ENCODE data around the gene ARHGEF4. TPM values are rescaled to one million over a fixed set of nuclear protein-coding genes. Genes with fewer than 3 reads are reported as not detected.

ARHGEF4 gene
- total RNA-seq, 1 donor from 2014 or later, result 2.2 TPM

DNA sequence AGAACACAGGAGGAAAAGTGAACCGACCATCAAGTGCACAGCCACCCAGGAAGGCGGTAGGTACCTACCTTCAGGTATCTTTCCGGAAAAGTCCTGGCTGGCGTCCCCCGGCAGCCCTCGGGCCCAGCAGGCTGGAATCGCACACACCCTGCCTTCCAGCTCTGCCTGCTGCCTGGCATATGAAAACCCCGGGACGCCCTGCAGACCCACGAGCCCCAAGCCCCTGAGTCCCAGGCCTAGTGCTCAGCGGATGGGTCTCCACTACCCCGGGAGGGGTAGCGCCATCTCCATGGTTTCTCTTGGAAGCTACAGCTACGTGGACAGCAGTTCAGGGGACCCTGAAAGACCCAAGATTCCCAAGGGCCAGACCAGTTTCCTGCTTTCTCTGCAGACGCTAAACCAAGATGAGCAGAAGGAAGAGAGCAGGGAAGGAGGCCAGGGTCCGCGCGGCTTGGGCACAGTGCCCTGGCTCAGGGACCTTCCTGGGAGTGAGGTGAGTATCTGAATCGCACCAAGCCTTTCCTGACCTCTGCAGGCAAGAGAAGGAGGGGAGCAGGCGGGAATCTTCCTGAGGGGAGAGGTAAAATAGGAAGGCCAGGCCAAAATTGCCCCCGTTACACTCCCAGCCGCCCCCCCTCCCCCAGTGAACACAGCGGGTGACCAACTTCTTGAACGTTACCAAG lies 80.4 kb downstream of the ARHGEF4 start:
- no peak for DNase-seq (ENCODE audit: low read depth in 2 of 2)

DNA sequence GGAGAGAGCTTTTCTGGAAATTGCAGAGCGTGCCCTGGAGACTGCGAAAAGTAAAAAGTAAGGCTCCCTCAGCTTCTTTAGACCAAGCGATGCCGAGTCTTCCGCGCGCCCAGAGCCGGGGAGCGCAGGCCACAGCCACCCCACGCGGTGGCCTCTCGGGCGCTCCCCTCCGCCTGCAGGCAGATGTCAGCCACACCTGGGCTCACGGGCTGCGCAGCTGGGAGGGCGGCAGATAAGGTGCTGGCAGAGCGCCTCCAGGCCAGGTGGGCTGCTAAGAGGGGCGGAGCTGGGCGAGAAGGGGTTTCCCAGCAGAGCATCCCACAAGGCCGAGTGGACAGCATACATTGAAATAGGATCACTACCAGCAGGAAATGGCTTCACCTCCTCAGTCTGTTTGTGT lies 81.7 kb downstream of the ARHGEF4 start:
- DNase-seq (ENCODE audit: low read depth in 2 of 2), result no peak

GRCh38 chr2:130920415-130921163 lies 83.9 kb downstream of the ARHGEF4 start:
- DNase-seq (ENCODE audit: low read depth in 2 of 2), result peak; percentile 71 to 79

DNA sequence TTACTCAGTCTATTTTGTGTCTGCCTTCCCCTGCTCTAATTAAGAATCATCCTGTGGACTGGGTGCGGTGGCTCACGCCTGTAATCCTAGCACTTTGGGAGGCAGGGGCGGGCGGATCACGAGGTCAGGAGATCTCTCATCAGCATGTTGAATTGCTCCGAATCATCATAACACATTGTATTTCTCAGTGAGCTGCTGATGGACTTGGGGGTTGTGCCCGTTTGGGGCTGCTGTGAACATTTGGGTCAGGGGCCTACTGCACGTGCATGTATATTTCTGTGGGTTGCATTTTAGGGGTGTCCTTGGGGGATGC lies 84.4 kb downstream of the ARHGEF4 start:
- no peak for DNase-seq (ENCODE audit: low read depth in 2 of 2)

- no peak for DNase-seq (ENCODE audit: low read depth in 2 of 2)
Measured at GRCh38 chr2:130922417-130922816, 85.7 kb downstream of the ARHGEF4 start.

DNA sequence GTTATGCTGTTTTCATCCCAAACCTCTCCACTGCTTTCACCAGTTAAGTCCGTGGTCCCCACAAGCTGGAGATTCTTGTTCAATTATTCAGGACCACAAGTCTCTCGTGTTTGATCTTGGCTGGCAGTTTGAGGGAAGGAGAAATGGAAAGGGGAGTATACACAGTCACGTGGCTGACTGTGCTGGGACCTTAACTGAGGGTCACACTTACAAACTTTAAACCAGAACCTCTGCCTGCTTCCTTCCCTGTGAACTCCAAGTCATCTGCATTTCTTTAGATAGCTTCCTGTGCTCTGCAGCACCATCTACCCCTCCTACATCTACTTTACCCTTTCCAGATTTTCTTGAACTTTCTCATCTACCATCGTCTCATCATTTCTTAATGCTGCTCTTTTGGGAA lies 91.7 kb downstream of the ARHGEF4 start:
- no peak for DNase-seq (ENCODE audit: low read depth in 2 of 2)

- DNase-seq (ENCODE audit: low read depth in 2 of 2), result no peak
Measured at GRCh38 chr2:130930740-130931659, 94.3 kb downstream of the ARHGEF4 start.

GRCh38 chr2:130933501-130933900 lies 96.8 kb downstream of the ARHGEF4 start:
- DNase-seq (ENCODE audit: low read depth in 2 of 2), result no peak

DNA sequence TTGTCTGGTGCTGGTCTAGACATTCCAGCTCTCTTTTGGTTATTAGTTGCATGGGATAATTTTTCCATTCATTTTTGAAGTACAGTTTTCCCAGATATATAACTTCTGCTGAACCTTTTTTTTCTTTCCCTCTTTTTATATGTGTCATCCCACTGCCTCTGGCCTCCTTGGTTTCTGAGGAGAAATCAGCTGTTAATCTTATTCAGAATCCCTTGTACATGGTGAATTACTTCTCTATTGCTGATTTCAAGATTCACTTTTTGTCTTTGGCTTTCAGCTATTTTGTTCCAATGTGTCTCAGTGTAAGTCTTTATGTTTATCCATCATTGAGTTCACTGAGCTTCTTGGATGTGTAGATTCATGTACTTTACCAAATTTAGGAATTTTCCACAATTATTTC lies 99.7 kb downstream of the ARHGEF4 start:
- no peak for DNase-seq (ENCODE audit: low read depth in 2 of 2)

DNA sequence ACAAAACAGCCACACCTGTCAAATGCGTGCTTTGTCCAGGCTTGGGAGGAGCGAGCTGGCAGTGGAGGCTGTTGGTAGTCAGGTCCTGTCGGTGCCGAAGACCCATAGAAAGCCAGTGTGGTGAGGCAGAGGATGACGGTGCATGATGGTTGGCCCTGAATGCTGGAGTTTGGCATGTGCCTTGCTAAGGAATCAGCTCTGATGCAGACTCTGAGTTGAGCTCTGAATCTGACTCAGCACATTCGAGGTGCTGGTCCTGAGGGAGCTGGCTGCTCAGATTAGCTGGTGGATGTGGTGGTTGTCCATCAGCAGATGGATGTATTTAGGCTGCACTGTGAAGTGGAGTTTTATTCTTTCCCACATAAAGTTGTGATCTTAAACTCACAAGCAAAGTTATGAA lies 111.3 kb downstream of the ARHGEF4 start:
- DNase-seq (ENCODE audit: low read depth in 2 of 2), result no peak

- DNase-seq (ENCODE audit: low read depth in 2 of 2), result no peak
Measured at GRCh38 chr2:130949954-130950353, 113.2 kb downstream of the ARHGEF4 start.

DNA sequence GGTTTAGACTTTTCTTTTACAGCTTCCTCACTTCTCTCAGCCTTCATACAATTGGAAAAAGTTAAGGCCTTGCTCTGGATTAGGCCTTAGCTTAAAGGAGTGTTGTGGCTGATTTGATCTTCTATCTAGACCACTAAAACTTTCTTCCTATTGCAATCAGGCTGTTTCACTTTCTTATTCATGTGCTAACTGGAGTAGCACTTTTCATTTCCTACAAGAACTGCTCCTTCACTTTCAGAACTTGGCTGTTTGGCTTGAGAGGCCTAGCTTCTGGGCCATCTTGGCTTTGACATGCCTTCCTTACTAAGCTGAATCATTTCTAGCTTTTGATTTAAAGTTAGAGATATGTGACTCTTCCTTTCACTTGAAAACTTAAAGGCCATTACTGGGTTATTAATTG lies 114.3 kb downstream of the ARHGEF4 start:
- DNase-seq (ENCODE audit: low read depth in 2 of 2), result no peak

GRCh38 chr2:130954873-130955272 lies 118.2 kb downstream of the ARHGEF4 start:
- no peak for DNase-seq (ENCODE audit: low read depth in 2 of 2)

- no peak for DNase-seq (ENCODE audit: low read depth in 2 of 2)
Measured at GRCh38 chr2:130957915-130958314, 121.2 kb downstream of the ARHGEF4 start.

GRCh38 chr2:130963196-130963848 lies 126.6 kb downstream of the ARHGEF4 start:
- no peak for DNase-seq (ENCODE audit: low read depth in 2 of 2)

DNA sequence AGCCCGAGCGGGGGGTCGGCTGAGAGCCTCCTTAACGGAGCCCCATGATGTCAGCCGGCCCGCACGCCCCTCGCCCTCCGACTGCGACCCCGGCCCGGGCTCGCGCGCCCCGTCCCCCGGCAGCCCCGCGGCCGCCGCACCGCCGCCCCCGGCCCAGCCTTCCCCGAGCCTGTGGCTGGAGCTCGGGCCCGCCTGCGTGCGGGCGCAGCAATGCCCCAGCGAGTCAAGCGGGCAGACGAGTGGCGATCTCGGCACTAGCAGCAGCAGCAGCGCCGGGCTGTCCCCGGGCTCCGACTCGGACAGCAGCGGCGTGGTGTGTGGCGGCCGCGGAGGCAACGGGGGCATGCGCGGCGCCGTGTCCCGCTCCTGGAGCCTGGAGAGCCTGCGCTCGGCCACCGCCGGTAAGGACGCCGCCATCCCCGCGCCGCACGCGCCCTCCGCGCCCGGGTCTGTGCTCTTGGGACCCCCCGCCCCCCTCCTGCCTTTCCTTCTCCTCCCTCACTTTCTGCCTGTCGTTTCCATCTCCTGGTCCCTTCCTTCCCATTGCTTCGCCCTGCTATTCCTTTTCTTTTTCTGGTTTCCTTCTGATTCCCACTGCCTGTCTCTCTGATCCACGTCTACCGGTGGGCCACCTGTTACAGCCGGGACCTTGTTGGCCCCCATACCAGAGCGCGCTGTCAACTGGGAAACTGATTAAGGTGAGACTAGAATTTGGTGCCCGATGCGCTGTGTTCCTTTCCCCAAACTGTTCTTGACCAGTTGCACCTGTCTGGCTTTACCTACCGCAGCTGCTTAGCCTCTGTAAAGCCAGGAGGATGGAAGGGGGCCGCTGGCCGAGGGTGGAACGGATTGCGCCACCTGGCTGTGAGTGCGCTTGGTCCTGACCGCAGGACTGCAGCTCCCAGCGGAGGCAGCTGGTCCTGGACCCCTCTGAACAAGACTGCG lies 127.4 kb downstream of the ARHGEF4 start:
- peak in 1 of 2 donors; percentile 53 for DNase-seq (ENCODE audit: low read depth in 2 of 2)

GRCh38 chr2:130964931-130965330 lies 128.2 kb downstream of the ARHGEF4 start:
- no peak for DNase-seq (ENCODE audit: low read depth in 2 of 2)

DNA sequence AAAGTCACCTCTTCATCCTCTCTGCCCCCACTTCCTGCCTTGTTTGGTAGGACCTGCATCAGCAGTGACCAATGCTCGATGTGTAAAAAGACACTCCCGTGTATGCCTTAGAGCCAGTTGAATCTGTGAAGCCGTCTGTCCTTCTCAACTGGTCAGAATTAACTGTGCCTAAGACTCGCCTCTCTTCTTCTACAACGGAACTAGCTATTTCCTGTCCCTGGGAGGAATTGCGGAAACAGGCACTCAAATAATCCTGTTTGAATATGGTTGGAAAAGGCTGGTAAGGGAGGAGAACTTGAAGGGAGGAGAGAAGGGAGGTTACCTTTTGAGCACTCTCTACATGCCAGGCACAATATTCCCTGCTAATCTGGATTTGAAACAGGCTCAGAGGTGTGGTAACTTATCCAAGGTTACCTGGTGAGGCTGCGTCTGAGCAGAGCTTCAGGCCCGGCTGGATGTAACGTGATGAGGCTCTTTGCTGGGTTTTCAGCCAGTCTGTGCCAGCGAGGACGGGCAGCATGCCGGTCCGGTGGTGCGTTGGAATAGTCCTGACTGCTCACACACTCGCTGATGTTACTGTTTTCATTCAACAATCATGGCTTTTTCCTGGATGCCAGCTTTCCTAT lies 129.5 kb downstream of the ARHGEF4 start:
- DNase-seq (ENCODE audit: low read depth in 2 of 2), result no peak

- no peak for DNase-seq (ENCODE audit: low read depth in 2 of 2)
Measured at GRCh38 chr2:130966775-130967490, 130.2 kb downstream of the ARHGEF4 start.

Measured in lung microvascular endothelial cell (primary cell).